Measurements from ENCODE around the gene SMIM1.

SMIM1 gene

DNA sequence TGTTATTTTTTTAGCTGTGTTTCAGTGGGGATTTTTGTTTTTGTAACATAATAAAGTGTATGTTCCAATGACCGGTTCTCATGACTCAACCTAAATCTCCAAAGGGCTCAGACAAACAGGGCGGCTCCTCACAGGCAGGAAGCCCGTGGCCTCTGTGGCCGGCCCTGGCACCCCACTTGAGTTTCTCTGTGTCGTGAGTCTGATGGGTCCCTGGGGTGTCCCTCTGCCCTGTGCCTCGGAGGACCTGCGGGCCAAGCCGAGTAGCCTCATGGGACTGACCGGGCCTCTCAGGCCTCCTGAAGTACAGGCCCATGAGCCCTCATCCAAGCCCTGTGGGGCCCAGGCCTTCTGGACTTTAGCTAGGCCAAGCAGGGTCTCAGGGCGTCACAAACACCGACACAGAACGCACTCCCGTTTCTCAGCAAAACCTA lies 36.4 kb upstream of the SMIM1 start:
- no peaks in the 10 kb centered on the region for H3K36me3 ChIP-seq
- no peak for DNase-seq
- TF ChIP-seq, protein P1, sequence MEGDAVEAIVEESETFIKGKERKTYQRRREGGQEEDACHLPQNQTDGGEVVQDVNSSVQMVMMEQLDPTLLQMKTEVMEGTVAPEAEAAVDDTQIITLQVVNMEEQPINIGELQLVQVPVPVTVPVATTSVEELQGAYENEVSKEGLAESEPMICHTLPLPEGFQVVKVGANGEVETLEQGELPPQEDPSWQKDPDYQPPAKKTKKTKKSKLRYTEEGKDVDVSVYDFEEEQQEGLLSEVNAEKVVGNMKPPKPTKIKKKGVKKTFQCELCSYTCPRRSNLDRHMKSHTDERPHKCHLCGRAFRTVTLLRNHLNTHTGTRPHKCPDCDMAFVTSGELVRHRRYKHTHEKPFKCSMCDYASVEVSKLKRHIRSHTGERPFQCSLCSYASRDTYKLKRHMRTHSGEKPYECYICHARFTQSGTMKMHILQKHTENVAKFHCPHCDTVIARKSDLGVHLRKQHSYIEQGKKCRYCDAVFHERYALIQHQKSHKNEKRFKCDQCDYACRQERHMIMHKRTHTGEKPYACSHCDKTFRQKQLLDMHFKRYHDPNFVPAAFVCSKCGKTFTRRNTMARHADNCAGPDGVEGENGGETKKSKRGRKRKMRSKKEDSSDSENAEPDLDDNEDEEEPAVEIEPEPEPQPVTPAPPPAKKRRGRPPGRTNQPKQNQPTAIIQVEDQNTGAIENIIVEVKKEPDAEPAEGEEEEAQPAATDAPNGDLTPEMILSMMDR (IDR thresholded peaks at IDR 0.05; ENCODE audit: low read depth, low read length), result no peak
- no peaks in the 10 kb centered on the region for H3K4me1 ChIP-seq
- H3K27me3 ChIP-seq, result no peaks in the 10 kb centered on the region
- H3K9me3 ChIP-seq, result no peaks in the 10 kb centered on the region
- H3K4me3 ChIP-seq (ENCODE audit: low read depth, low read length), result no peak overlapping the region

DNA sequence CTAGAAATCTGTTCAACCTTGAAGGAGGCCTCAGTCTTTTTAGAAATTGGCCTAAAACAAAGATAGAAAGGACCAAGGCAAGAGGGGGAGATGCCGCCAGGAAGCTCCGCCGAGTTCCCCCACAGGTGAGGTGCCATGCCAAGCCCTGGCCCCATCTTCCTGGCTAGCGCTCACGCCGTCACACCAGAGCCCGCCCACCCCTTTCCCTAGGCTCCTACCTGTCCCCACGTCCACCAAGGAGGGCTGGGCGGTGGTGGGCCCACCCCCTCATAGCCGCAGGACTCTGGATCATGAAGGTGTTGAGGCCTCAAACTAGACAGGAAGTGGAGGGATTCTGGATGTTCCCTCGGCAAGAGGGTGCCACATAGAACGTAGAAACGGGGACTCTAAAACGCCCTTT lies 35.8 kb upstream of the SMIM1 start:
- Histone ChIP-seq H3K27me3 (no peaks in the 10 kb centered on the region), H3K36me3 (no peaks in the 10 kb centered on the region), H3K9me3 (no peaks in the 10 kb centered on the region), H3K4me3 (ENCODE audit: low read depth, low read length) (no peak overlapping the region), H3K4me1 (no peaks in the 10 kb centered on the region)
- DNase-seq, result no peak
- TF ChIP-seq, protein P1 (IDR thresholded peaks at IDR 0.05; ENCODE audit: low read depth, low read length), result no peak

DNA sequence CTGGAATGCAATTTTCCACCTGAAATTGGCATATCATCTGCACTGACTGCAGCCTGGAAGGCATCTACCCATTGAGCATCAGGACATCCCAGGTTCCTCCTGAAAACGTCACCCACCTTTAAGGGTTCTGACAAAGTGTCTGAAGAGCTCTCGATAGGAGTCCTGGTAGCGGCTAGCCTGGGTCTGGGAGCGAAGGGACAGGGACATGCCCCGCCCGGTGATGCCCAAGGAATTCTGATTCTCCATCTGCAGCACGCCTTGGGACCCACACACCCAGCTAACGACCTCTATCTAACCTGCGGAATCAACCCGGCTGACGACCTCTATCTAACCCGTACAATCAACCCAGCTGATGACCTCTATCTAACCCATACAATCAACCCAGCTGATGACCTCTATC lies 33.6 kb upstream of the SMIM1 start:
- H3K4me1 ChIP-seq, result no peaks in the 10 kb centered on the region
- TF ChIP-seq, protein P1 (IDR thresholded peaks at IDR 0.05; ENCODE audit: low read depth, low read length), result no peak
- H3K9me3 ChIP-seq, result no peaks in the 10 kb centered on the region
- H3K36me3 ChIP-seq, result no peaks in the 10 kb centered on the region
- DNase-seq, result no peak
- no peak overlapping the region for H3K4me3 ChIP-seq (ENCODE audit: low read depth, low read length)
- H3K27me3 ChIP-seq, result no peaks in the 10 kb centered on the region

DNA sequence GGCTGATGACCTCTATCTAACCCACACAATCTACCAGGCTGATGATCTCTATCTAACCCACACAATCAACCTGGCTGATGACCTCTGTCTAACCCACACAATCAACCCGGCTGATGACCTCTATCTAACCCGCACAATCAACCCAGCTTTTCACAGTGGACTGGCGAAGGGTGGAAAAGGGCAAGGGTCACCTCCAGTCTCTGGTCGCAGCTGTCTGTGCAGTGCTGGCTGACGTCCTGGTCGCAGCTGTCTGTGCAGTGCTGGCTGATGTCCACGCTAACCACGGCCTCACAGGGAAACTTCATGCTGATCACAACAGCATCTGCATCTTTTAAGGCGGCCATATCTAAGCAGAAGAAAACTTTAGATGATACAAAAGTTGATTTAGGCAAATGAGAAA lies 32.5 kb upstream of the SMIM1 start:
- Histone ChIP-seq H3K4me3 (ENCODE audit: low read depth, low read length) (no peak overlapping the region), H3K36me3 (no peaks in the 10 kb centered on the region), H3K9me3 (no peaks in the 10 kb centered on the region), H3K27me3 (no peaks in the 10 kb centered on the region), H3K4me1 (no peaks in the 10 kb centered on the region)
- TF ChIP-seq, protein P1 (IDR thresholded peaks at IDR 0.05; ENCODE audit: low read depth, low read length), result no peak
- DNase-seq, result no peak

DNA sequence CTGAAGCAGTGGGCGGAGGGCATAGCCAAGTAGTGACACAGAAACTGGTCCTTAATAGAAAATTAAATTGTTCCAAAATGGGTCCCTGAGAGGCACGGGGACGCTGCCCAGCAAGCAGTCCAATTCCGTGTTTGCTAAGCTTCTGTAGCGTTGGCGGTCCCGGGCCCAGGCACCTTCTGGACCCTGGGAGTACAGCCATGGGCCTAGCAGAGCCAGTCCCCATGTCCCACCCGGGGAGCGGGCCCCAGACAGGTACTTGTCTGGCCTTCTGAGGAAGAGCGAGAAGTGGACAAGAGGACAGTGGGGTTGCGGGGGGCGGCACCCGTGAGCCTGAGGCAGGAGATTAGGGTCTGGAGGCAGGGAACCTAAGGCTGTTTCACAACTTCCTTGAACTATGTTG lies 31.8 kb upstream of the SMIM1 start:
- Histone ChIP-seq H3K4me1 (no peaks in the 10 kb centered on the region), H3K4me3 (ENCODE audit: low read depth, low read length) (no peak overlapping the region), H3K36me3 (no peaks in the 10 kb centered on the region), H3K27me3 (no peaks in the 10 kb centered on the region), H3K9me3 (no peaks in the 10 kb centered on the region)
- TF ChIP-seq, protein P1 (IDR thresholded peaks at IDR 0.05; ENCODE audit: low read depth, low read length), result no peak
- no peak for DNase-seq

DNA sequence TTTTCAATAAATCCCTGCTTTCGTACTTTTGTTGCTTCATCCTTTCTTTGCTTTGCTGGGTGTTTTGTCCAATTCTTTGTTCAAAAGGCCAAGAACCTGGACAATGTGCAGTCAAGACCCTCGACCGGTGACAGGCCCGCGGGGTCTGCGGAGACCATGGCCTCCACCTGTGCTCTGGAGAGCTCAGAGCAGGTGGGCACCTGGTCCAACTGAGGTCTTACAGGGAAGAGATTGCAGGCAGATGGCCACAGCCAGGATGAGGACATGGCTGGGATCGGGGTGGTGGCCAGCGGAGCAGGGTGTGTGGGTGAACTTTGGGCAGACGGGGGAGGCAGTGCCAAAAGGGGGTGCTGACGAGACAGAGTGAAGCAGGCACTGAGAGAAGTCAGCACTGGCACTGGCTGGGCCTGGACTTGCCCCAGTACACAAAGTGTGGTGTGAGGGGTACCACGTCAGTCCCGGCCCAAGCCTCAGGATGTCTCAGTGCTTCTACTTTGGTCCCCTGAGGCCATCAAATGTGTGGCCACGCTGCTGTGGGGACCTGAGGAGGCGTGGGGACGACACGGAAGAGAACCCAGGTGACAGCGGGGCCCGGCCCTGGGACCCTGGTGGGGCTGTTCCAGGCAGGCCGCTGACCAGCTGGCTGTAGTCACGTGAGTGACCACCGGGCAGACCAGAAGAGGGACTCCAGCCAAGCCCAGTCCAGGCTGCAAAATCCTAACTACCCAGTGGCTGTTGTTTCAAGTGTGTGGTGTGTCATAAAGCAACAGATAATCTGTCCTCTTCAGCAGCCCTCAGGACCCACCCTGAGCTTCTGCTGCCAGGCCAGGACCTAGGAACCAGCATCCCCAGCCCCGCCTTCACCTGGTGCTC lies 30.7 kb upstream of the SMIM1 start:
- Histone ChIP-seq H3K27me3 (no peaks in the 10 kb centered on the region), H3K9me3 (no peaks in the 10 kb centered on the region), H3K36me3 (no peaks in the 10 kb centered on the region), H3K4me1 (no peaks in the 10 kb centered on the region), H3K4me3 (ENCODE audit: low read depth, low read length) (no peak overlapping the region)
- TF ChIP-seq, protein P1 (IDR thresholded peaks at IDR 0.05; ENCODE audit: low read depth, low read length), result no peak
- DNase-seq, result no peak

Measured in BE2C (cell line).